ENCODE data around the gene RBMY1E.
"Not testable (repeated sequence)": the region's sequence is repeated elsewhere in the genome, so short reads cannot be mapped to it uniquely, and the experiment has no call there.

The RBMY1E gene

GRCh38 chrY:21917932-21918331, at the start of gene RBMY1E:
RBMY1E (minus strand) TSS chrY:21918032; CDS start chrY:21916054, 1,978 bp downstream.
- H3K4me3 ChIP-seq (ENCODE audit: low read depth, low read length), result not testable (repeated sequence)

- H3K4me3 ChIP-seq (ENCODE audit: low read depth, low read length), result not testable (repeated sequence)
Measured at GRCh38 chrY:21894426-21894825, 23.4 kb downstream of the RBMY1E start, which contains the start of gene RBMY1D. RBMY1D (minus strand) TSS chrY:21894526; CDS start chrY:21892513, 2,013 bp downstream.

- H3K4me3 ChIP-seq (ENCODE audit: low read depth, low read length), result not testable (repeated sequence)
Measured at GRCh38 chrY:21869407-21870076, 48.3 kb downstream of the RBMY1E start.

Data from WI38 (cell line).